ENCODE results near the gene BCL2L14.

GRCh38 chr12:12048714-12049113 lies 22.0 kb upstream of the BCL2L14 start:
- TF ChIP-seq CTCF (IDR thresholded peaks at IDR 0.05 in 2 of 3, conservative IDR thresholded peaks at IDR 0.05 in 1 of 3; ENCODE audit: borderline replicate concordance in 1 of 3, insufficient read depth in 1 of 3, low read depth in 2 of 3, low read length in 2 of 3): no peak
- TF ChIP-seq REST (IDR thresholded peaks at IDR 0.05; ENCODE audit: low read depth): no peak
- no peak for TF ChIP-seq JUND (IDR thresholded peaks at IDR 0.05)
- TF ChIP-seq, protein P1, sequence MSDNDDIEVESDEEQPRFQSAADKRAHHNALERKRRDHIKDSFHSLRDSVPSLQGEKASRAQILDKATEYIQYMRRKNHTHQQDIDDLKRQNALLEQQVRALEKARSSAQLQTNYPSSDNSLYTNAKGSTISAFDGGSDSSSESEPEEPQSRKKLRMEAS (IDR thresholded peaks at IDR 0.05): no peak

Measured in HCT116 (cell line).